ENCODE data around the gene UGT1A10.
"Not testable (repeated sequence)": the region's sequence is repeated elsewhere in the genome, so short reads cannot be mapped to it uniquely, and the experiment has no call there.

UGT1A10 gene

DNA sequence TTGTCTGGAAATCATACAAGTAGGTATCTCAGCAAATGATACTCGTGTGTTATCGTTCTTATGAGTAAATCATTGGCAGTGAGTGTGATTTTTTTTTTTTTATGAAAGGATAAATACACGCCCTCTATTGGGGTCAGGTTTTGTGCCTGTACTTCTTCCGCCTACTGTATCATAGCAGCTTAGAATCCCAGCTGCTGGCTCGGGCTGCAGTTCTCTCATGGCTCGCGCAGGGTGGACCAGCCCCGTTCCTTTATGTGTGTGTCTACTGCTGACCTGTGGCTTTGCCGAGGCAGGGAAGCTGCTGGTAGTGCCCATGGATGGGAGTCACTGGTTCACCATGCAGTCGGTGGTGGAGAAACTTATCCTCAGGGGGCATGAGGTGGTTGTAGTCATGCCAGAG lies at the start of gene UGT1A10:
UGT1A10 (plus strand) TSS at position 143 of the 400 bp plus-strand sequence; CDS start at position 218, 75 bp downstream.
- DNase-seq (ENCODE audit: low read depth), result not testable (repeated sequence)

DNA sequence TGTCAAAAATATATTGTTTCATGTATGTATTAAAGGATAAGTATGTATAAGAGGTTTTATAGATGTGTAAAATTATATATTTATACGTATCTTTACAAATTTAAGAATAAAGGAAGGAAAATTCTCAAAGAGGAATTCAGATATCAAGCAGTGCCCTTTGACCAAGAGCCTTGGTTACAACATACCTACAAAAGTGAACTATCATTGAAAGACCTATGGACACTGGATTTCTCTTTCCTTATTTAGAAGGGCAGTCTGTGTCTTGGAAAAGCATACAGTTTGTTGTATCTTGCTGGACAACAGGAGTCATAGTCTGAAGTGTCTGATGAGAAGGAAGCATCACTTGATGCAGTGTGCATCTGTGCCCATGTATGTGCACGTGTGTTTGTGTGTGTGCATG lies 47.8 kb upstream of the UGT1A10 start:
- no peak for DNase-seq (ENCODE audit: low read depth)

DNA sequence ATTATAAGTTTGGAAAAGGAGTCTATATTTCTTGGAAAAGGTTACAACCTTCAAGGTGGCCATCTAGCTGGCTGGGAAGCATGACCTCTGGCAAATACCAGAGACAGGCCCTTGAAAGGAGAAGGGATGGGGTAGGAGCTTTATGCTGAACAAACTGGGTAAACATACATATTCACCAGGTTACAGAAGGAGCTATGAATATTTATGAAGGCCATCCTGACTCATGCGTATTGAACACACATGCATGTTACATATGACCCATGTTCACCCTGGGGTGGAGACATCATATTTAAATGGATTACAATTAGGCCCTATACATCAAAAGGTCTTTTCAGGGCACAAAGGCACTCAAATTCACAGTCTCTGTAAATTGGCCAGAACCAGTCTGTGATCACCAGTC lies 43.5 kb upstream of the UGT1A10 start:
- DNase-seq (ENCODE audit: low read depth), result not testable (repeated sequence)

DNA sequence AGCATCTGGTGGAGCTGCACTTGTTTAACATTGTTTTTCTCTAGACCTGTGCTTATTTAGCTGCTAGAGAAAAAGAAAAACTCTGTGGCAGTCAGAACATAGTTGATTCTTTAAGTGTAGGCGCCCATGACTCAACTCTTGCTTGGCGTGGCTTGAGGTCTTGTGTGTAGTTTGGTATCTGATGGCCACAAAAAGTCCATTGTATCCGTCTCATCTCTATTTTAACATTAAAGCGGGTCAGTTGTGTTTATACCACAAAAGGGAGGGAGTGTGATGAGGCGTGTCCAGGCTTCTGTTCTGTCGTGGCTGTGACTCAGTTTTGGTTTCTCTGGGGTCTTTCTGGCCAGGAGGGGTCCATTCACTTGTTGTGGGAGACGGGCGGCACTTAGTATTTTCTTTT lies 43.0 kb upstream of the UGT1A10 start:
- DNase-seq (ENCODE audit: low read depth), result no peak

DNA sequence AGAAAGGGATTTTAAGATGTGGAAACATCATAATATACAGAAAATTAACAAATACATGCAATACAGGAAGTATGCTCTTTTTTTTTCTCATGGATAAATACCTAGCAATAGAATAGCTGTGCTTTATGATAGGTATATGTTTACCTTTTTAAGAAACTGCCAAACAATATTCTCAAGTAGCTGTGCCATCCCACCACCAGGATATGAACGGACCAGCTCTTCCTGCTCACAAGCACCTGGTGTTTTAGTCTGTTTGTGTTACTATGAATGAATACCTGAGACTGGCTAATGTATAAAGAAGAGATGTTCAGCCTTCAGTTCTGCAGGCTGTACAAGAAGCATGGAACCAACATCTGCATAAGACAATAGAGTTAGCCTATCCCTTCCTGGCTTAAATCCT lies 38.7 kb upstream of the UGT1A10 start:
- no peak for DNase-seq (ENCODE audit: low read depth)

DNA sequence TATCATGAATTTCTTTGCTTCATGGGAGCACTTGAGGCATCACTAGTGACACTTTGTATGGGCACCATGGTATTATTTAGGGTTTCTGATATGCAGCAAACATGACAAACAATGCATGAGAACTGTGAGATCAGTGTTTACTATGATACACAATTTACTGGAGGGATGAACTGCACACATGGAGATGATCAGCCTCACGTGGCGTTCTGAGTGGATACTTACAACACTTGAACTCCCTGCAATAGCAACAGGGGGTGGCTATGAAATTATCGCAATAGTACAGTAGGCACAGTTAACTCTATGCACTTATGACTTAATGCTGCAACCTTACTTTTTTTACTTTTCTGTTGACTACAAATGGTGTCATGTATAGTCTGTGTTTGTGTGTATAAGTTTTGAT lies 37.3 kb upstream of the UGT1A10 start:
- no peak for DNase-seq (ENCODE audit: low read depth)

DNA sequence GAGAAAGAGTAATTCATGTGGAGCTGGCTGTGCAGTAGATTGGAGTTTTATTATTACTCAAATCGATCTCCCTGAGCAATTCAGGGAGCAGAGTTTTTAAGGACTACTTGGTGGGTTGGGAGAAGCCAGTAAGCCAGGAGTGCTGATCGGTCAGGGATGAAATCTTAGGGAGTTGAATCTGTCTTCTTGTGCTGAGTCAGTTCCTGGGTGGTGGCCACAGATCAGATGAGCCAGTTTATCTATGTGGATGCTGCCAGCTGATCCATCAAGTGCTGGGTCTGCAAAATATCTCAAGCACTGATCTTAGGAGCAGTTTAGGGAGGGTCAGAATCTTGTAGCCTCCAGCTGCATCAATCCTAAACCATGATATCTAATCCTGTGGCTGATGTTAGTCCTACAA lies 35.9 kb upstream of the UGT1A10 start:
- no peak for DNase-seq (ENCODE audit: low read depth)

DNA sequence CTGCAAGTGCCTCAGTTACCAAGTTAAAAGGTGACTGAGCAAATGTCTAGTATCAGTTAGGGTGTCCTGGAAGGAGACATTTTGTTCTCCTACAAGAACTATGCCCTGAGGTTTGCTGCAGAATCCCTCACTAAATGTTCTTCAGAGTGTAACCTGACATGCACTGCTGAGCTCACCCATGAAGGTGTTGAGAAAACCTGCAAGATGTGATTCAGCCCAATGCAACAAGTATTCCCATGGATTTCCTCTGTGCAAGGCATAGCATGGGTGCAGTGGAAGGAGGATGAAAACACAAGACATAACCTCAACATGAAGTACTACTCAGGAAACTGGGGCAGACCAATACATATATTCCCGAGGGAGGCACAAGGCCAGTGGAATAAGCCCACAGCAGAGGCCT lies 34.2 kb upstream of the UGT1A10 start:
- no peak for DNase-seq (ENCODE audit: low read depth)

DNA sequence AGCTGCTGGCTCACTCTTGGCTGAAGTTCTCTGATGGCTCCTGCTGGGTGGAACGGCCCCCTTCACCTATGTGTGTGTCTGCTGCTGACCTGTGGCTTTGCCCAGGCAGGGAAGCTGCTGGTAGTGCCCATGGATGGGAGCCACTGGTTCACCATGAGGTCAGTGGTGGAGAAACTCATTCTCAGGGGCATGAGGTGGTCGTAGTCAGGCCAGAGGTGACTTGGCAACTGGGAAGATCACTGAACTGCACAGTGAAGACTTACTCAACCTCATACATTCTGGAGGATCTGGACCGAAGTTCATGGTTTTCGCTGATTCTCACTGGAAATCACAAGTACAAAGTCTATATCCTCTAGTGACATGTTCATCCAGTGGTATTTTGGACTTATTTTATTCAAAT lies 32.7 kb upstream of the UGT1A10 start:
- no peak for DNase-seq (ENCODE audit: low read depth)

DNA sequence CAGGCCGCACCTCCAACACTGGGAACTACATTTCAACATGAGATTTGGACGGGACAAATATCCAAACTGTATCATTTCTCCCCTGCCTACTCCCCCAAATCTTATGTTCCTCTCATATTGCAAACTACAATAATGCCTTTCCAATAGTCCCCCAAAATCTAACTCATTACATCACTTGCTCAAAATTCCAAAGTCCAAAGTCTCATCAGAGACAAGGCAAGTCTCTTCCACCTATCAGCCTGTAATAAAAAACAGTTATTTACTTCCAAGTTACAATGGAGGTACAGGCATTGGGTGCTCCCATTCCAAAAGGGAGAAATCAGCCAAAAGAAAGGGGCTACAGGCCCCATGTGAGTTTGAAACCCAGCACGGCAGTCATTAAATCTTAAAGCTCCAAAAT lies 31.4 kb upstream of the UGT1A10 start:
- no peak for DNase-seq (ENCODE audit: low read depth)

DNA sequence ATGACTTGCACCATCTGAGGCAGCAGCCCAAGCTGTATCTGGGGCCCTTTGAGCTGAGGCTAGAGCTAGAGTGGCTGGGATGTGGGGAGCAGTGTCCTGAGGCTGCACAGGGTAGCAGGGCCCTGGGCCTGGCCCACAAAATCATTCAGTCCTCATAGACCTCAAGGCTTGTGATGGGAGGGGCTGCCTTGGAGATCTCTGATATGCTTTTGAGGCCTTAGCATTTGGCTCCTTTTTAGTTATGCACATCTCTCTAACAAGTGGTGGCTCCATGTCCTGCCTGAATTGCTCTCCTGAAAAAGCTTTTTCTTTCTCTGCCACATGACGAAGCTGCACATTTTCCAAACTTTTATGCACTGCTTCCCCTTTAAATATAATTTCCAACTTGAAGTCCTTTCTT lies 30.6 kb upstream of the UGT1A10 start:
- DNase-seq (ENCODE audit: low read depth), result no peak

DNA sequence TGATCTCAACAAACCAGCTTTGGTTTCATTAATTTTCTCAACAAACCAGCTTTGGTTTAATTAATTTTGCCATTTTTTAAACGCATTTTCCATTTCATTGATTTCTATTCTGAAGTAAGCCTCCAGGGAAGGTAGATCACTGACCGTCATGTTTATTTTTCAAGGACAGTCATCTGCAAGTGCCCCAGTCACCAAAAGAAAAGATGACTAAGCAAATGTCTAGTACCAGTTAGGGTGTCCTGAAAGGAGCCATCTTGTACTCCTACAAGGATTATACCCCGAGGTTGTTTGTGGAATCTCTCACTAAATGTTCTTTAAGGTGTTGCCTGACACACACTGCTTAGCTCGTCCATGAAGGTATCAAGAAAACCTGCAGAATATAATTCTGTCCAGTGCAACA lies 25.0 kb upstream of the UGT1A10 start:
- no peak for DNase-seq (ENCODE audit: low read depth)

DNA sequence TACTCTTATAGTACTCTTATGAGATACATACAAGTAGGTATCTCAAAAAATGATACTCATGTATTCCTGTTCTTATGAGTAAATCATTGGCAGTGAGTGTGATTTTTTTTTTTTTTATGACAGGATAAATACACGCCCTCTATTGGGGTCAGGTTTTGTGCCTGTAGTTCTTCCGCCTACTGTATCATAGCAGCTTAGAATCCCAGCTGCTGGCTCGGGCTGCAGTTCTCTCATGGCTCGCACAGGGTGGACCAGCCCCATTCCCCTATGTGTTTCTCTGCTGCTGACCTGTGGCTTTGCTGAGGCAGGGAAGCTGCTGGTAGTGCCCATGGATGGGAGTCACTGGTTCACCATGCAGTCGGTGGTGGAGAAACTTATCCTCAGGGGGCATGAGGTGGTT lies 18.8 kb upstream of the UGT1A10 start, which contains the start of gene UGT1A8:
UGT1A8 (plus strand) TSS at position 158 of the 400 bp plus-strand sequence; CDS start at position 233, 75 bp downstream.
- DNase-seq (ENCODE audit: low read depth), result not testable (repeated sequence)

DNA sequence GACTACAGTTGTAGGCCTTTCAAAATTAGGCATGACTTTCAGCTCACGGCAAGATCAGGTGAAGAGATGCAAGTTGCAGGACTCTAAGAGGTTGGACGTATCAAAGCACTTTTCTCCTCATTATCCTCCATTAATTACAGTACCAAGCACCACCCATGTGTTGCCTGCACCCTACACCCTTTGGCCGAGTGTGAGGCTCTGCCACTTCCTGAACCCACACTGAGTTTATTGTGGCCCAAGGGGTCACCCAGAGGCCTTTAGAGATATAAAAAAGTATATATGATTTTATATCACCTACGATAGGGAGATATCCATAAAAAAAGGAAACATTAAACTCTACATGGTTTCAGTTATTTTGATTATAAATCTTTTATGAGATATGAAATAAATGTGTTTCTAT lies 16.0 kb upstream of the UGT1A10 start:
- DNase-seq (ENCODE audit: low read depth), result no peak

DNA sequence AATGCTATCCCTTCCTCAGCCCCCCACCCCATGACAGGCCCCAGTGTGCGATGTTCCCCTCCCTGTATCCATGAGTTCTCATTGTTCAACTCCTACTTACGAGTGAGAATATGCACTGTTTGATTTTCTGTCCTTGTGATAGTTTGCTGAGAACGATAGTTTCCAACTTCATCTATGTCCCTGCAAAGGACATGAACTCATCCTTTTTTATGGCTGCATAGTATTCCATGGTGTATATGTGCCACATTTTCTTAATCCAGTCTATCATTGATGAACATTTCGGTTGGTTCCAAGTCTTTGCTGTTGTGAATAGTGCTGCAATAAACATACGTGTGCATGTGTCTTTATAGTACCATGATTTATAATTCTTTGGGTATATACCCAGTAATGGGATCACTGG lies 14.4 kb upstream of the UGT1A10 start:
- not testable (repeated sequence) for DNase-seq (ENCODE audit: low read depth)

DNA sequence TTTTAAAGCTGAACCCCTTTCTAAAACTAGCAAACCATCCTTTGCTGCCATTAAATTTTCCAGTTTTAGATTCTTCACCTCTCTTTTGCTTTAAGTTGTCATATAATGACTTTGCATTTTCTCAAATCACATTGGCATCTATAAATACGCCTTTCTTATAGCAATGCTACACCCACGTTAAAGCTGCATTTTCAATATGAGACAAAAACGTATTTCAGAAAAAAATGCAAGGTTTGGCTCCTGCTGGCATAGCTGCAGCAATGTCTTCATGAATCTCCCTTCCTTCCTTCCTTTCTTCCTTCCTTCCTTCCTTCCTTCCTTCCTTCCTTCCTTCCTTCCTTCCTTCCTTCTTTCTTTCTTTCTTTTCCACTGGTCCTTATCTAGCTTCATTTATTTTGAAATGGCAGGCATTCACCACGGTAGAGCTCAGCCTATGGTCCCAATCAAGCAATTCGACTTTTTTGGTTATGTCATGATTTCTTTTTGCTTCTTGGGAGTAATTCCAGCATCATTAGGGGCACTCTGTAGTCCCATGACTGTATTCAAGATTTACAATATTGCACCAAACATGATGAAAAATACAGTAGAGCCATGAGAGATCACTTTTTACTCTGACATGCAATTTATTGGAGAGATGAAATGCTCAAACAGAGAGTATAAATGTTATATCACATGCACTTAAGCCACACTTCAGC lies 8.8 kb upstream of the UGT1A10 start:
- DNase-seq (ENCODE audit: low read depth), result no peak

DNA sequence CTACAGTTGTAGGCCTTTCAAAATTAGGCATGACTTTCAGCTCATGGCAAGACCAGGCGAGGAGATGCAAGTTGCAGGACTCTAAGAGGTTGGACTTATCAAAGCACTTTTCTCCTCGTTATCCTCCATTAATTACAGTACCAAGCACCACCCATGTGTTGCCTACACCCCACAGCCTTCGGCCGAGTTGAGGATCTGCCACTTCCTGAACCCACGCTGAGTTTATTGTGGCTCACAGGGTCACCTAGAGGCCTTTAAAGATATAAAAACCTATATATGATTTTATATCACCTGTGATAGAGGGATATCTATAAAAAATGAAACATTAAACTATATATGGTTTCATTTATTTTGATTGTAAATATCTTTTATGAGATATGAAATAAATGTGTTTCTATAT lies 2.6 kb downstream of the UGT1A10 start:
- DNase-seq (ENCODE audit: low read depth), result no peak

DNA sequence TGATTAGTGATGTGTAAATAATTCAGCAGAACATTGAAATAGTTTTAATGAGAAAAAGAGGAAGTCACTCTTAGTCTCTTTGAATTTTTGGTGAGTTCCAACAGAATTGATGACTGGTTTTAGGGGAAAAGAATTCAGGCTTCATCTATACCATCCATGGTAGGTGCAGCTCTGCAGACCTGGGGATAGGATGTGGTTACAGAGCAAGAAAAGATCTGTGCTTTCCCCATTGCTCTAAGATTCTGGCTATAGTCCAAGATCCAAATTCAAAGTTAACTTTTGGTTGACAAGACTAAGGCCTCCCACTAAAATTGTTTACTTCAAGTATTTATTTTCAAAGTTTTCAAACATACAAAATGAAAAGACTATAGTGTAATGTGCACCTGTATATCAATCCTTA lies 3.6 kb downstream of the UGT1A10 start:
- no peak for DNase-seq (ENCODE audit: low read depth)

DNA sequence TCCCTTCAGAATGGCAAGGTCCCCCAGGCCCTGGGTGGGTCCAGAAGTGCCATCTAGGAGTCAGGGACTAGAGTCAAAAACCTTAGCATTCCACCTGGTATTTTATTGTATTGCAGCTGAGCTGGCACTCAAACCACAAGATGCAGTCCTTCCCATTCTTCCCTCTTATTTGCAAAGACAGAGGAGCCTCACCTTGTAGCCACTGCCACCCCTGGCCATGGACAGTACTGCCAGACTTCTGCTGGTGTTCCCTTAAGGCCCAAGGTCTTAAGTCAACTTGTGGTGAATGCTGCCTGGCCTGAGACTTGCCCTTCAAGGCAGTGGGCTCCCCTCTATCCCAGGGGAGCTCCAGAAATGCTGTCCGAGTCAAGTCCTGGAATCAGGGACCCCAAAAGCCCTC lies 6.9 kb downstream of the UGT1A10 start:
- no peak for DNase-seq (ENCODE audit: low read depth)

DNA sequence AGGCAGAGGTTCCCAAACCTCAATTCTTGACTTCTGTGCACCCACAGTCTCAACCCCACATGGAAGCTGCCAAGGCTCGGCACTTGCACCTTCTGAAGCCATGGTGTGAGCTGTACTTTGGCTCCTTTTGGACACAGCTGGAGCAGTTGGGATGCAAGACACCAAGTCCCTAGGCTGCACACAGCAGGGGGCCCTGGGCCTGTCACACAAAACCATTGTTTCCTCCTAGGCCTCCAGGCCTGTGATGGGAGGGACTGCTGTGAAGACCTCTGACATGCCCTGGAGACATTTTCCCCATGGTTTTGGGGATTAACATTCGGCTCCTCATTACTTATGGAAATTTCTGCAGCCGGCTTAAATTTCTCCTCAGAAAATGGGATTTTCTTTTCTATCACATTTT lies 9.8 kb downstream of the UGT1A10 start:
- DNase-seq (ENCODE audit: low read depth), result not testable (repeated sequence)

DNA sequence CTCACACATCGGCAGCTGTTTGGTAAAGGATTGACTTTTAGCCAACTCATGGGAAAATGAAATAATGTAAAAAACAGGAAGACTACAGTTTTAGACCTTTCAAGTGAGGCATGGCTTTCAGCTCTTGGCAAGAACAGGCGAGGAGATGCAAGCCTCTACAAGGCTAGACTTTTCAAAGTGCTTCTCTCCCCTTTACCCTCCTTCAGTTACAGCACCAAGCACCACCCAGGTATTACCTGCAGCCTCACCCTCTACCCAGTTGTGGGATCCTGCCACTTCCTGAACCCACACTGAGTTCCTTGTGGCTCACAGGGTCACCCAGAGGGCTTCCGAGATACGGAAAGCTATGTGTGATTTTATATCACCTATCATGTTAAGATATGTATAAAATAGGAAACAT lies 14.7 kb downstream of the UGT1A10 start:
- DNase-seq (ENCODE audit: low read depth), result no peak

DNA sequence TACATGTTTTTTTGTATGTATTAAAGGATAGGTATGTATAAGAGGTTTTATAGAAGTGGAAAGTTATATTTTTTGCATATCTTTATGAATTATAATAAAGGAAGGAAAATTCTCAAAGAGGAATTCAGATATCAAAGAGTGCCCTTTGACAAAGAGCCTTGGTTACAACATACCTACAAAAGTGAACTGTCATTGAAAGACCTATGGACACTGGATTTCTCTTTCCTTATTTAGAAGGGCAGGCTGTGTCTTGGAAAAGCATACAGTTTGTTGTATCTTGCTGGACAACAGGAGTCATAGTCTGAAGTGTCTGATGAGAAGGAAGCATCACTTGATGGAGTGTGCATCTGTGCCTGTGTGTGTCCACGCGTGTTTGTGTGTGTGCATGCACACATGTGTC lies 15.2 kb downstream of the UGT1A10 start:
- no peak for DNase-seq (ENCODE audit: low read depth)

DNA sequence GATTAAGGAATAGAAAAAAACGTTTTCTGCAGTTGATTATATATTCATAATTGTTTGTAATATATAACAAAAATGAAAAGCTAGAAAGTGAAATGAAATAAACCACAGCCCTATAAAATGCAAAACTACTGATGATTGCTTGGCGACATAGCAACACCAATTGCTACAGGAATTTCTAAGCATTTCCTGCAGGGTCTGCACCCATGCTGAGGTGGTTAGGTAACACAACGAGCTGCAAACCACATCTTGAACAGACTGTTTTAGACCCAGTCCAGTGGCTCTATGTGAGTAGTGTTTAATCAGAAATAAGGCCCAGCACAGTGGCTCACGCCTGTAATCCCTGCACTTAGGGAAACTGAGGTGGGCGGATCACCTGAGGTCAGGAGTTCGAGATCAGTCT lies 18.3 kb downstream of the UGT1A10 start:
- DNase-seq (ENCODE audit: low read depth), result no peak

DNA sequence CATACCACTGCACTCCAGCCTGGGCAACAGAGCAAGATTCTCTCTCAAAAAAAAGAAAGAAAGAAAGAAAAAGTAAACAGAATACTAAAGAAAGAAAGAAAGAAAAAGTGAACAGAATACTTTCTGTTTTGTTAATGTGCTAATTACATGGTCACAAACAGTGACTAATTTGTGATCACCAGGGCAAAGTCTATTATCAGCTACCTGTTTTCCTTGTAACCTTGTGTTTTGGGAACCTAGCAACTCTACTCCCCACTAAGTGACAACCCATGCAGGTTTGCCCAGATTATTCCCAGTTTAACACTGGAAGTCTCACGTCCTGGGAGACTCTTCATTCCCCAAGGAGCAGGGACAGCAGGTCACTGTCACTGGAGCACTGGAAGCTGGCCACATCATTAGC lies 18.8 kb downstream of the UGT1A10 start:
- no peak for DNase-seq (ENCODE audit: low read depth)

Measured in HS-5 (cell line).